HG02642 (cell line): ENCODE measurements around the gene SCOC.

Experiments used
- ATAC-seq: cut with Tn5 transposase; IDR thresholded peaks from one replicate; pipeline ENCODE4 v1.9.1; 2021; ENCODE audit warnings: mild to moderate bottlenecking; ENCODE audit not compliant: unreplicated experiment, poor library complexity

Gene SCOC

GRCh38 chr4:140373328-140374129, at the start of gene SCOC:
Gene SCOC (plus strand): TSS chr4:140373646. CDS start chr4:140379171, 5,525 bp downstream.
- ATAC-seq = peak; percentile 98

DNA sequence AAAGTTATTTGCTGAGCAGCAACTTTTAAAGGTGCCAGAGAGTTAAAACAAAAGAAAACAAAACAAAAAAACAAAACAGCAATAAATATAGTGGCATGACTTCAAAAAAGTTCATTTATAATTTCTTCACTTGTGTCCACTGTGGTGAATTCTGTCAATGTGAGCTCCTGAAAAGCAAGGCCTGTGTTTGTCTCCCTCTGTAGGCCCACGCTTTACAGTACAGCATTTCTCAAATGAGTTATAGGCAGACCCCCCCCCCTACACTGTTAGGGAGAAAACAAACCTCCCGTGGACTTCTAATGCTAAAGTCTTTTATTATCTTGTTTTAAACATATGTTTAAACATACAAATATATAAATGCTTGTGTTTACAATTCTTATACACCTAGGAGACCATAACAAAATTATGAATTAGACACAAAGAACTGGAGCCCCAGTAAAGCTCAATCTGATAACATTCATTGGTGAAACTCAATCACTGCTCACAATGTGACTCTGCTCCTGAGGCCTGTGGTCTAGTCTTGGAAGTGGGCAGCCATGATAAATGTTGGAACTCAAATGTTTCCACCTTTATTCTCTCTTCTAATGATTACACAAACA, 47.0 kb upstream of the SCOC start:
- no peak for ATAC-seq

DNA sequence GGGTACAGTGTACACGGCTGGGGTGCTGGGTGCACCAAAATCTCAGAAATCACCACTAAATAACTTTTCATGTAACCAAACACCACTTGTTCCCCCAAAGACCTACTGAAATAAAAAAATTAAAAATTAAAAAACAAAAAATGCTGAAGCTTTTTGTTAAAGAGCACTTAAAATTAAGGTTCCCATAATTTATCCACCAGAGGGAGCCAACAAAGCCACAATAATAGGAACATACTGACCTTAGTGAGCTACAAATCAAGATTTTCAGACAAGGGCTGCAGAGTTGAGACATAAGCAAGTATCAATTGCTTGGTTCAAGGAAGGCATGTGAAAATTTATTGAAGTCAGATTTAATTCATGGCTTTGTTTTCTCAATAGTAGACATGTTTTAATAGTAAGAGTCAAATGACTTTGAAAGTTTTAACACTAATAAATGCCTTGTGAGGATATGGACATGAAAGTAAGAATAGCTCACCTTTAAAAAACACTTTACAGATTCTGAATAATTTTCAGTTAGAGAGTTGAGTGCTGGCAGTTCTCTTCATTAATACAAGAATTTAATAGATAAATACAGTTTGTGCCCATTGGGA, 43.0 kb upstream of the SCOC start:
- ATAC-seq = no peak

GRCh38 chr4:140331245-140331644, 42.2 kb upstream of the SCOC start:
- no peak for ATAC-seq

GRCh38 chr4:140331876-140332275, 41.6 kb upstream of the SCOC start:
- no peak for ATAC-seq

DNA sequence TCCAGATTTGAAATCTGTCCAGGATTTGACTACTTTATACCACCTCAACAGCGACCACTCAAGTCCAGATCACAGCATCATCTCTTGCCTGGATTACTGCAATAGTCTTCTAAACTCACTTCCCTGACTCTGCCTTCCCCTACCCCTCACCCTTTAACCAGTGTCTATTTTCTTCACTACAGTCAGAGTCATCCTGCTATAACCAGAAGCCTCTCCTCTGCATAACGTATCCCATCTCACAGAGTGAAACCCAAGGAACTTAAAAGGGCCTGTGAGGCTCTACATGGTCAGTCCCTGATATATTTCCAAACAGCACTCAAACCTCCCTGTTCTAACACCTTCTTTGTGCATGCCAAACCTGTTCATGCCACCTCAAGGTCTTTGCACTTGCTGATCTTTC, 40.7 kb upstream of the SCOC start:
- ATAC-seq = no peak

GRCh38 chr4:140333523-140333922, 39.9 kb upstream of the SCOC start:
- no peak for ATAC-seq

DNA sequence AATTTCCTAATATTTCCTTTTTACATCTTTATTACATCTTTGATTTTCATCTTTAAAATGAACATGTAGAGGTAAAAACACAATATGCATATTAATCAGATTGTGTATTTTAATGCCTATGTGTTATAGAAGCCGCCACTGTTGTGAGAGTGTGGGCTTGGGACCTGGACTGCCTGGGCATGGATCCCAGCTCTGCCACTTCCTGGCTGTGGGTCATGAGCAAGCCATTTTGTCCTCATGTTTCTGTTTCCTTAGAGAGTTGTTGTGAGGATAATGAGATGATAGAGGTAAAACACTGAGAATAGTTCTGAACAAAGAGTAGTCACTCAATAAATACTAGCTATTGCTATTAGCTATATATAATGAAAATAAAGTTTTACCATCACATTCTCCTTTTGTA, 38.4 kb upstream of the SCOC start:
- ATAC-seq = no peak

- no peak for ATAC-seq
These were observed 36.7 kb upstream of the SCOC start for GRCh38 chr4:140336730-140337129.

- no peak for ATAC-seq
These were observed 30.8 kb upstream of the SCOC start for GRCh38 chr4:140342620-140343019.

GRCh38 chr4:140343303-140343702, 30.1 kb upstream of the SCOC start:
- peak; percentile 74 for ATAC-seq

DNA sequence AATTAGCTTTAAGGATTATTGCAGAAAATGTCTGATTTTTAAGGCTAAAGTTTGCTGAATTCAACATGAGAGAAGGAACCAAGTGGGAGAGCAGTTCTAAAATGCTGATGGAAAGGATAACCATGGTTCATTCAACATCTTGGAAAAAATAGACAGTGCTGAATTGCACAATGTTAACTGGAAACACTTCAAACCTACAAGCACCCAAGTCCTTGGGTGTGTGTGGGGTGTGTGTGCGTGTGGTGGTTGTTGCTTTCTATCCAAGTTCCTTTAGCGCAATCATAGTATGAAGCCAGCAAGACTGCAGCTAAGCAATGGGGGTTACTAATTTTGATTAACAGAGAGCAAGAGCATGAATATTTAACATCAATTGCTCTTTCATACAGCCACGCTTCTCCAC, 29.3 kb upstream of the SCOC start:
- no peak for ATAC-seq

- no peak for ATAC-seq
These were observed 28.8 kb upstream of the SCOC start for GRCh38 chr4:140344621-140345020.

DNA sequence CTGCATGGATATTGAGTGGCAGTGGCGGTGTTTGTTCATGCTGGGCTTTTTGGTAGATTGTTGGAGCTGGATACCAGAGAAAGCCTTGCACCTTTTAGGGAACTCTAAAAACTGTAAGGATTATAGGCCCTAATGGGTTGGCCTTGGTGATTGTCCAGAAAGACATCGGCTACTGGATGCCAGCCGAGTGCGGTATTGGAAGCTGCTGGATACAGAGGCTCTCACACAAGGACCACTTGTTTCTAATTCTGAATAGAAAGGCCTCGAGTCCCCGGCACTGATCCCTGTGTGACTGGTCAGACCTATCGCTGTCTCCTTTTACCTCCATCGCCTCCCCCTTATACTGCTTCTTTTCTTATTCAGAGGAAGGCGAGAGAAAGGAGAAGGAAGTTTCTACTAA, 27.3 kb upstream of the SCOC start:
- no peak for ATAC-seq

DNA sequence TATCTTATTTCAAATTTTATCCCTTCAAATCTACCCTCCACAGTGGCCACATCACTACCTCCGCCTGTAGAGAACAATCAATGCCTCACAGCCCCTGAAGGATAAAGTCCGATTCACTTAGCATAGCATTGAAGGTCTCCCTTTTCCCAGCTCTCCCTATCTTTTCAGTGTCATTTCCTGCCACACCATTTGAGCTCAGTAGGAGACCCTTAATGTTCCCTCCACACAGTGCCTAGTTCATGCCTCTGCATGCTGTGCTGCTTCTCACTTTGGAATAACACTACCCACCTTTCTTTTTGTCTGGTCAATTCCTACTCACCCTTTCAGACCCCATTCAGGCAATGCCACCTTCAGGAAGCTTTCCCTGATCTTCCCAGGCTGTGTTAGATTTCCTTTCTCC, 23.6 kb upstream of the SCOC start:
- ATAC-seq = no peak

GRCh38 chr4:140351093-140352075, 22.1 kb upstream of the SCOC start:
- ATAC-seq = no peak

- ATAC-seq = no peak
These were observed 19.7 kb upstream of the SCOC start for GRCh38 chr4:140353786-140354185.

DNA sequence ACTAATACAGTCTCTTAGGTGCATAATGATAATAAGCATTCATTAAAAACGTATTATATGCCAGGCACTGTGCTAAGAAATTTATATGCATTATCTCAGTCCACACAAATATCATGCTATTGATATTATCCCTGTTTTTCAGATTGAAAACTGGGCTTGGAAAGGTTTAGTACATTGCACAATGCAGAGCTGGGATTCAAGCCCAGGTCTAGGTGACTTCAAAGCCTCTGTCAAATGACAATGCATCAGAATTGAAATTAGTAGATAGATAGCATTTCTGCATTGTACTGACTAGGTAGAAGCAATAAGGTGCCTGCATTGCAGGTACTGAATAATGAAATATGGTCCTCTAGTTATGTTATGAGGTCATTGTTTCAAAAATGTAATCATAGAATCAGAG, 18.2 kb upstream of the SCOC start:
- ATAC-seq = no peak

DNA sequence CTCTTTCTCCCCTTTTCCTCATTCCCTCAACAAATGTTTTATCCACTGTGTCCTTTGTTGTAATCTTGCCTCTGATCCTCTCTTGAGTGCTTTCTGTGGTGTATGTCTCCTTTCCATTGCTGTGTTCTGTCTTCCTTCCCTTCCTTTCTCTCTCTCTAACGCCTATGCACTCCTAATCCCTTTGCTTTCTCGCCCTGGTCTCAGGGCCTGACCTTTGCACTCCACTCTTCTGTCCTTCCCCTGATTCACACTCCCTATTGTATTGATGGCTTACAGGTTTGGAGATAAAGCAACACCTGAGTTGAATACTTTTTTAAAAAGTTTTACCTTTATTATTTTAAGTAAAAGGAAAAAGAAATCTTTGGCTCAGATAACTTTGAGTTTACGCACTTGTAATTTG, 15.6 kb upstream of the SCOC start:
- ATAC-seq = no peak

DNA sequence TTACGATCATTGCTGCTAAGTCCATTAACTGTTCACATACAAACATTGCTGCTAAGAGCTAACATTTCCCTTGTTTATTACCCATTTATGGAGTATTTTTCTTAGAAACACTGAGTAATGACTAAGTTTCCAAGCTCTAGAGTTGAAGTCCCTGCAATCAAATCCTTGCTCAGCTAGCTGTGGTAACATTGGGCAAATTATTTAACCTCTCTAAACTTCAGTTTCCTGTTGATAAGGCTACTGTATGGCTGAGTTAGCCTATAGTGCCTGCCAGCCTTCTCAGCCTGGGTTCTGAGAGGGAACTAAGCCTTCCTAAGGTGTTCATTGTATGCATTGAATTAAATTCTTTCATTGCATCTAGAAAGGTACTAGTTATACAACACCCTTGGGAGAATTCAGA, 15.2 kb upstream of the SCOC start:
- ATAC-seq = no peak
